NCI-H1105 treated with DMSO at 0.1 percent for 48 hours (cell line): Measurements from ENCODE around the gene CHST11.

Experiments
- DNase-seq: peaks from one replicate; lab custom pipeline; 2025; lab: John Stamatoyannopoulos, UW

The CHST11 gene

DNA sequence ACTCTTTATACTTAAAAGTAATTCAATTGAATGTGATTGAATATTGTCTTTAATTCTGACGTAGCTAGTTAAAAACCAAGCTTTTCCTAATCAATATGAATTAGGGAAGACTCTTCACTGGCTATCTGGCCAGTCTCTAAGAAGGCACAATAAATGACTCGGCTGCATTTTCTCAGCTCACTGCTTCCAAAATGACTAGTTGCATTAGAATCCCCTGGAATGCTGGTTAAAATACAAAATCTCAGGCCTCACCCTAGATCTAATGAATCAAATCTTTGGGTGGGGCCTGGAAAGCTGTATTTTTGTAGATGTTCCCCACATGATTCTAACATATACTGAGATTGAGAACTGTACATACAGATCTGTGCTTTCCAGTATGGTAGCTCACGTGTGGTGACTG, 242.1 kb downstream of the CHST11 start:
- no peak for DNase-seq

DNA sequence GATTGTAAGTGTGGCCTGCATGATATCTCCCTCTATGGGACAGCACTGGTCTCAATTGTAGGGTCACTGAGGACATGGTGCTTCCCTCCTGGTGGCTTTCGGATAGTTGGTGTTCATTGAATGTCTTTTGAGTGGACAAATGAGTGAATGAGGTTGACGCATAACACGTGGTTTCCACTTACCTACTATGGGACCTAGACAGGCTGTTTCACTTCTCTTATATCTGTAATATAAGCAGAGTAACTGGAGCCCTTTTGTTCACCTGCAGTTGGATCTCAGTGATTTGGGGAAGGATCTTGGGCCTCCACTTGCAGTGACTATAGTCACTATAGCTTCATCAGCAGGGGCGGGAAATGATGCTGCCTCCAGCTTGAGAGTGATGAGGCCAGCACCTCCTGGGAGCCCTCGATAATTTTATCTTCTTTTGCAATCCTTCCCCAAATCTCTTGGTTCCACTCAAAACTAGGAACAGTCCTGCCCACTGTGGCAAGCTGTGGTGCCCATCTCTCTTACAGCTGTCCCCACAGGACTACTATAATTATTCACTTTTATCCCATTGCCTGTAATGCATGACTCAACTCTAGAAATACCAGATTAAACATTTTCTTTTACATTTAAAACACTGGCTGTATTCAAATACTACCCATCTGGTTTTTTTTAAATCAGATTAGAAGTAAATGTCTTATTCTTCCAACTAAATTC, 242.9 kb downstream of the CHST11 start:
- DNase-seq = no peak

DNA sequence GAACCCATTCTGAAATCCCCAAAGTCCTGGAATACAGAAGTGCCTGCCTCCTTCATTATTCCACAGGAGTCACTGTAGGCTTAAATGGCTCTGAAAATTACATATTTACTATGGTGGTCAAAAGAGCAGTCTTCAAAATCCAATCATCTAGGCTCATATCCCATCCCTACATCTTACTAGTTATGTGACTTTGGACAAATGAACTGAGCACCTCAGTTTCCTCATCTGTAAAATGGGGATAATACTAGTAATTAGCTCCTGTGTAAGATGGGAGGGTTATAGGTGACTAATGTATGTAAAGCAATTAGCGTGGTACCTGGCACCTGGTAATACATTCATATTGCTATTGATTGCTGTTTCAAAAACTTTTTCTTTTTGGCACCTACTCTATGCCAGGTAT, 243.6 kb downstream of the CHST11 start:
- no peak for DNase-seq

DNA sequence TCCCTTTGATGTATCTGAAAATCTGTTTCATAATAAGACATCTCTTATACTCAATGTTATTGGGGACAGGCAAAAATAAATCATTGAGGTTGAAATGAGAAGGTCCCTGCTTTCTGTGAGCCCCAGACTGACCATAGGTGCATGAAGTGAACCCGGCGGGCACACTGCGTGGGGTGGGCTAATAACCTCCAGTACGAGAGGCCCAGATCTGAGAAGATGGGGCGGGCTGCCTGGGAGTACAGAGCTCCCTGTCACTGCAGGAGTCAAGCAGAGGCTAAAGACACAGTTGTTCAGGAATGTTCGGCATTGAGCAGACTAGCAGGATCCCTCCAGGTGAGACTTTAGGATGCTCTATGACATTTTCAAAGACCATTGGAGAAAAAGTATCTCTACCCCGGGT, 244.6 kb downstream of the CHST11 start:
- DNase-seq = no peak

DNA sequence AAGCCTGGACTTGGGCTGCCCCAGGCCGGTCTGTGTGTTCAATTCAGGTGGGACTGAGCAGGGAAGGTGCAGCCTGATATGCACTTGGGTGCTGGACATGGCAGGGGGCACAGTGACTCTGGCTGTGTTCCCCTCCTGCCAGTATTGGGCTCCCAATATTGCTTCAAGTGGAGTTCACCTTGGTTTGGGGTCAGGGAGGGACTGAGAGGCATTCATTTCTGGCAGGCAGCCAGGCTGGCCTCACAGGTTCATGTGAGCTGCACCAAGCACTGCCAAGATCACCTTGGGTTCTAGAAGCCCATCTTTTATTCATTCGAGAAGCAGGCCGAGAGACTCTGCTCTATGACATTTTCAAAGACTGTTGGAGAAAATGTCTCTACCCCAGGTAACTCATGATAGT, 245.0 kb downstream of the CHST11 start:
- no peak for DNase-seq

DNA sequence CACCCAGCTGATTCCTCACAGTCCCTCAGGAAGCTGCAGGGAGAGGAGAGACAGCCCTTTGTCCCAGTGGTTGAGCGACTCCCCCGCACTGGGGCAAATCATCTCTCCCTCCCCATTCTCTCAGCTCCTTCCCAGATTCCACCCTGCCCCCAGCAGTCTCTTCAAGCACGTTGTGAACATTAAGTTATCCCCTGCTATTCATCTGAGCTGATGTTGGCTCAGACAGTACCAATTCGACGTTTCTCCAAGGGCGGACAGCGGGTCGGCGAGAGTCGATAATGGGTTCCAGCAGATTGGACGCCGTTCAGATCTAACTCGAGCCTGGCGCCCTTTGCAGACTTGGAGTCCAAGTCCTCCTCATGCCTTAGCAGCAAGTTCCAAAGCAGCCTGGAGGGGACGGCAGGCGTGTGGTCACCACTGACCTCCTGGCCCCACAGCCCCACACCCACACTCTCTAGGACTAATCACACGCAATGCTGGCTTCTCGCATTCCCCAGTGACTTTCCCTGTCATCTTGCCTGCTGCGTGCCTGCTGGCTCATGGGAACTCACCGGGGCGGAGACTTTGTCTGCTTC, 245.9 kb downstream of the CHST11 start:
- no peak for DNase-seq

DNA sequence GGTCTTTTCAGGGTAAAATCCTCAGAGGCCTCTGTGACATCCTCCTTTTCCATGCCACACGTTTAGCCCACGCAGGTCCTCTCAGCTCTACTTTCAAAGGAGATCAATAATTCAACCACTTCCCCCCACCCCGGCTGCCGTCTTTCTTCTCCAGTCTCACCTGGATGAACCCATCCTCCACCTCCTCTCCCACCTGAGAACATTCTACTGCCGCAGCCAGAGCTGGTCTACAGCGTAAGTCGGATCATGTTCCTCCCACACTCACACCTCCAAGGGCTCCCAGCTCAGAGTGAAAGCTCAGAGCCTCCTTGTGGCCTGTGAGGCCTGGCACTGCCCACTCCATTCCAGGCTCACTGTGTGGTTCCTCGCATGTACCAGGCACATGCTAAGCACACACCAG, 246.6 kb downstream of the CHST11 start:
- no peak for DNase-seq

DNA sequence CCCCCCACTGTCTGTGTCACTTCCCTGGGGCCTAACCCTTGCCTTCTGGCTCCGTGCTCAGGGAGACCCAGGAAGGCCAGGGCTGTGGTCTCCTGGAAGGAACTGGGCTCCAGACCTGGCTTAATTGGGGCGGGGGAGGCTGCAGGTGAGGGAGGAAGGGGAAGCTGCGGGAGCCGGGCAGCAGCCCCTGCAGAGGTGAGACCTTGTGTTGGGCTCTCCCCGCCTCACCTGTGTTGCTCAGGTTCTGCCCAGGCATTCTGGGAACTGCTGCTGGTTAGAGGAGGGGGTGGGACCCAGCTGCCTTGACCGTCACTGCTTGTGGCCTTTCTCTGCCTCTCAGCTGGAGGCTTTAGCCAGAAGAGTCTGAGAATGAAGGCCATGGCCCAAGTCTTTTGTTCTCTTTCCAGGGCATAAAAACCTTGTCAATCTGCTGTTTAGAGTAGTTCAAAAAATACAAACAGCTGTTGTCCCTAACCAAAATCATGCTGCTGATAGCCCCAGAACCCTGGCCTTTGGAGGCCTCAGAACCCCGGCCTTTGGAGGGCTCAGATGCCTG, 247.6 kb downstream of the CHST11 start:
- DNase-seq = no peak

DNA sequence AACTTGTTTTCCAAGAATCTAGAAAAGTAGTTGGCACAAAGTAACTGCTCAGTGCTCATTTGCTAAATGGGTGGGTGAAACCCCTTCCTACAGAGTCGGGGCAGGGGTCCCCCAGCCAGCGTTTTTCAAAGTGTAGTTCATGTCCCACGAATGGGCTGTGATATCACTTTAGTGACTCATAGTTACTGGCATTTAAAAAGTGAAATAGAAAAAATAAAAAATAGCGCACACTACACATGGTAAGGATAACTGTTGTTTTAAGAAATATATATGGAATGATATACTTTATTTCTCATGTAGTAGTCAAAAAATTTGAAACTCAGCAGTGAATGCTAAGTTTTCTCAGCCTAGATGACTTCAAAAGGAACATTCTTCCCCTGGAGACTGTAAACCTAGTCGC, 250.4 kb downstream of the CHST11 start:
- DNase-seq = no peak

DNA sequence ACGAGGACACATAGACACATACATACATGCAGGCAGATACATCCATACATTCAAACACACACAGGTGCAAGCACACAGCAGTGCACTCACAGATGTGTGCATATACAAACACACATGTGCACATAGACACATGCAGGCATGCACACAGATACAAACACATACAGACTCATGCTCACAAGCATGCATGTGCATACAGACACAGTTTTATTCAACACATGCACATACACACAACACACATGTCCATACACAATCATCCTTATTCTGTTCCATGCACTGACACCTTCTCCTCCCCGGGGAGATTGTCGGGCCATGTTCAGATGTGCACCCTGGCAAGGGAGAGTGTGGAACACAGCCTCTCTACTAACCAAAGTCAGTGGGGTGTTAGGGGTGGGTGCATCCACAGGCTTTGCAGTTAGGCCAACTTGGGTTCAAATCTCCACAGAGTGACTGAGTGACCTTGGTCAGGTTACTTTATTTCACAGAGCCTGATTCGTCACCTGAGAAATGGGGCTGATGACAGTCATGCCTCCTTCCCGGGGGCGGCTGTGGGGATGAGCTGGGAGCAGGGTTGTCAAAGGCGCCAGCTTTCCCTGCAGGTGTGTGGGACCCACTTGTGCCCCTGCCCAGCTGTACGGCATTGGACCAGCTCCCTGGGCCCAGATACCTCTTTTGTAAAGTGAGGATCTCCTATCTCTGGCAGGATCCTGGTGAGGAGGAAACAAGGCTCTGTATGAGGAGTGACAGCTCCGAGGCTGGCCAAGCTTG, 251.2 kb downstream of the CHST11 start:
- DNase-seq = no peak

DNA sequence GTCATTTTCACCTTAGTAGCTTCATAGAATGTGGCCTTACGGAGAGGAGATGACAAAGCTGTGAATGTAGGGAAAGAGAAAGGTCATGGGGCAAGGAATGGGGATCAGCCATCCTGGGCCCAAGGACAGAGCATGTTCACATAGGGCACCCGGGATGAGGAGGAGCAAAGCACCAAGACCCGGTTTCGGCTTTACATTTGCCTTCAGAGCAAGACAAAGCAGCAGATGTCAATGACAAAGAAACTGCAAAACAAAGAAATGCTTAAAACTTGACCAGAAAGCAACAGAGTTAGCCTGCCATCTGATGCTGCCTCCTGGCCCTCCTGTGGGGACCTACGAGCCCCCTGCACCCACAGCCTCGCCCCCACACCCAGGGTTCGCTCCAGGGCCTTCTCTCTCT, 252.1 kb downstream of the CHST11 start:
- no peak for DNase-seq

DNA sequence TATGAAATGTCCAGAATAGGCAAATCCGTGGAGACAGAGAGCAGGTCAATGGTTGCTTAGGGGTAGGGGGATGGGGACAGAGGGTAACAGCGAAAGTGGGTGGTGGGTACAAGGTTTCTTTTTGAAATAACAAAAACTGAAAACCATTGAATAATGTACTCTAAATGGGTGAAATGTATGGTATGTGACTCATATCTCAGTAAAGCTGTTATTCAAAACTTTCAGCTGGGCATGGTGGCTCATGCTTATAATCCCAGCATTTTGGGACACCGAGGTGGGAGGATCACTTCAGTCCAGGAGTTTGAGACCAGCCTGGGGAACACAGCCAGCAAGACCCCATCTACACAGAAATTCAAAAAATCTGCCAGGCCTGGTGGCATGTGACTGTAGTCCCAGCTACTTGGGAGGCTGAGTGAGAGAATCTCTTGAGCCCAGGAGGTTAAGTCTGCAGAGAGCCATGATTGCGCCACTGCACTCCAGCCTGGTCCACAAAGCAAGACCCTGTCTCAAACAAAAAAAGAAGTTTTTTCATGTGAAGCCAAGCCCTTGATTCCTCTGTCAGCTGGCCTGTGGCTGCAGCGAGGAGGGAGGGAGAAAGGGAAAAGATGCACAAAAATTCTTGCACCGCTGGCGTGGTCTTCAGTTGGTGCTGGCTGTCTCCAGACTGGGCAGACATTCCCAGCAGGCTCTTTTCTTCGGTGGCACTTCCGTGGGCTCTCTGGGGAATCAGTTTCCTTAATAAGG, 253.1 kb downstream of the CHST11 start:
- DNase-seq = no peak

DNA sequence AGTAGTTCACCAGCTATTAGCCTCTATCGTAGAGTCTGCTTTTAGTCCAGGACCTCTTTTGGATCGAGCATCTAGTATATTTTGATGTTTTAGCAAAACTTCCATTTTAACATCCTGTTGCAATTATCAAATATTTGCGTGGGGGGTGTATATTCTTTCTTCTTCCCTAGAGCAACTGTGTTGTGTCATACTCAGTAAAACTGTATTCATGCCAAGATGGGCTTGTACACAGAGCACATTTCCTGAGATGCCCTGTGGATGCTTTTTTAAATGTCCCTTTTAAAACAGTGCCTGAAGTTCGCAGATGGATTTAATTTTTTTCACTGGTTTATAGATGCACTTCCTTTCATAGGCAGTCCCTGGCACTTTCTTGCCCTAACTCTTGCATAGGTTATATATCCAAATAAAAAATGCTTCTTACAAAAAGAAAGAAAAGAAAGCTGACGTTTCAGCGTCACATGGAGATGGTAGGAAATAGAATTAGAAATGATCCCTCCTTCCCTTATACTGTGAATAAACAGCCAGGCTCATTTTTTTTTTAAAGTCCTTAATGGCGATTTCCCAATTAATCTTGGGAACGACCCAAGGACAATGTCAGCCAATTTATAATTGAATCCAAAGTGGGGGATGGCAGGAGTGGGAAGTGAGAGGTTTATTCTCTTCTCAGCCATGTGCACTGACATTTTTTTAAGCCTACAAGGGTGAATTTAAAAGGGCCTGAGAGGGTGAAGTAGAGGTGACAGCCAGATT, 254.4 kb downstream of the CHST11 start:
- DNase-seq = peak; percentile 72

DNA sequence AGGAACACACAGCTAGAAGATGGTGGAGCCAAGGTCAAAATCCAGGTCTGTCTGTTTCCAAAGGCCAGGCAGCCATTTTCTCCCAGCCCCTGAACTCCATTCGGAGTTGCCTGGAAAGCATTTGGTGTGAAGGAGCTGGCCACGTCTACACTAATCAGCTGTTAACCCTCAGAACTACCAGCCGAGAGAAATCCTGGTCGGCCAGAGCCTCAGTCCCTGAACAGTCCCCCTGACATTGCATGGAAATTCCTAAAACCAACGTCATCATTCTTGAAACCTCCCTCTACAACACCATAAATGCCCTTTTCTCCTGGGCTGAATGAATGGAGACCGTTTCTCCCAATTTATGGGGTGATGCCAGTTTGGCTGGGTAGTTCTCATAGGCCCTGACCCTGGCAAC, 255.7 kb downstream of the CHST11 start:
- no peak for DNase-seq

DNA sequence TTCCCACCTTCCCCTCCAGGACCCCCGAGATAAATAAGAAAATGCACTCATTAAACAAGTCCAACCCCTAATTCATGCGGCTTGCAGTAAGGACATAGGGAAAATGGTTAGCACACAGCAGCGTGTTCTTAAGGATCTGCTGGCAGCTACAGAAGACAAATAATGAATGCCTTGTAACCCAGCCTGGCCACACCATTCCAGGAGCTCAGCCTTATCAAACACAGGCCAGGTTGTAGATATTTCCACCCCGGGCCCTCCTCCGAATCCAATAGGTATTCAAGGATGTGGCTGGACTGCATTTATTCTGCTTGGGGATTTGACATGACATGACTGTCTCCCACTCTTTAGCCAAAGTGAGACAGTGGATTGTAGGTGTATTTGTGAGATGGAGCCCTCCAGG, 256.2 kb downstream of the CHST11 start:
- no peak for DNase-seq

DNA sequence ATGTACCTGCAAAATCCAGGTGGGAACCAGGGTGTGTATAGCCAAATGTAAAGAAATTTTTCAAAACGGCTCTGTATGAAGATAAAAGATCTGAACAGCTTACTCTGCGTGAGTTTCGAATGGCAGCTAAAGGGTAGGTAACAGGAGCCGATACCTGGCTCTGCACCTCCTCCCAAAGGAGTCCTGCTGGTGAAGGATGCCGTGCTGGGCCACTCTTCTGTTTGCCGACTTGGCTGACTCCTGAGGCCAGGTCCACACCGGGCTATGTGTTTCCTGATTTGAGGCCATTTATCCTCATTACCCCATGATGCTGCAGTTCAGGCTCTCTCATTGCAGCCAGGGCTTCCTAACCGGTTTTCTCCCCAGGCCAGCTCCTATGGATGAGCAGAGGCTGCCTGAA, 256.7 kb downstream of the CHST11 start:
- DNase-seq = no peak

DNA sequence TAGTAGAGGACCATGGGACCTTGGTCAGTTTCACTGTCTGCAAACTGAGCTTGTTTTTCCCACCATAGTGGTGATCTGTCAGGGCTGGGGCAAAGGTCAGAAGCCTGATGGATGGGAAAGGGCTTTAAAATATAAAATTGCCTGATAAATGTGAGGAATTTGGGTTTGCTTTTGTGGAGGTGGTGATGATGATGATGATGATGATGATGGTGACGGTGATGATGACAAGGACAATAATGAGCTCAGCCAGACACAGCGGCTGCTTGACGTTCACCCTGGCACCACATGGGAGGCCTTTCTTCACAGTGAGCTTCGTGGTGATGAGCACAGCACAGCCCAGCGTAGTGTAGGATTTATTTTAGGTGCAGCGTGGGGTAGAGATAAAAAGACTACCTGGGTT, 257.6 kb downstream of the CHST11 start:
- no peak for DNase-seq

DNA sequence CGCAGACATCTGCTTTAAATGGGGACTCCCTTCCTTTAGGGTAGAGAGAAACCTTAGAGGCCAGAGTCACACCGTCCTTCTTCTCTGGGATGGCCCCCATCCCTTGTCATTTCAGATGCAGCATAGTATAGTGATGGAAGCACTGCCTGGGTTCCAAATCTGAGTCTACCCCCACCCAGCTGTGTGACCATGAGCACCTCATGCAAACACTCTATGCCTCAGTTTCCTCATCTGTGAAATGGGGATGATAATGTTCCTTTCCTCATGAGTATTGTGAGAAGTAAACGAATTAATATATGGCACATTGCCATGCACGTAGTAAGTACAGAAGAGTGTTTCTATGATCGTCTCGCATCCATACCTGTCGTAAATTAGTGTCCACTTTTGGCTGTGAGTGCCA, 259.4 kb downstream of the CHST11 start:
- DNase-seq = no peak

DNA sequence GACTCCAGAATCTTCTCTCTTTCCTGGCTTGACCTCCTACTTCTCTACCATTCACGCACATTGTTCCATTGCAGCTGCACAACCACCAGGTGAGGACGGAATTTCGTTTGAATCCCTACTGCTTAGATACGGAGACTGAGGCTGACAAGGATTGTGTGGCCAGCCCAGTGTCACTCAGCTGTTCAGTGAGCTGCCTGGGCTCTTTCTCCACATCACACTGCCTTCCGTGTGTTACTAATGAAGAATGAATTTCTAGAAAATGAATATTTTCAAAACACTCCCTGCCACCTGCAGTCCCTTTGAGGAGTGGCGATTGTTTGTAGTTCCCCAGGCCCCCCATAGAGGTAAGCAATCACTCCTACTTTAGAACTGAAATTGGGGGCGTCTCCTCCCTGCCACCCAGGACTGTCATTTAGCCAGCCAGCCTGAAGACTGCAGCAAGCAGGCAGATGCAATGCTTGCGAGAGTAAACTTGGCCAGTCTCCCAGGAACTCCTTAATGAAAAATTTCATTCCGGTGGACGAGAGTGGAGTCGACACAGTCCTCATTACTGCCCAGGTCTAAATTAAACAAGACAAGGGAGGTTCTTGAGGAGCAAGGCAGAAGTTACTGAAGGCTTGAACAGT, 261.7 kb downstream of the CHST11 start:
- DNase-seq = peak; percentile 75

DNA sequence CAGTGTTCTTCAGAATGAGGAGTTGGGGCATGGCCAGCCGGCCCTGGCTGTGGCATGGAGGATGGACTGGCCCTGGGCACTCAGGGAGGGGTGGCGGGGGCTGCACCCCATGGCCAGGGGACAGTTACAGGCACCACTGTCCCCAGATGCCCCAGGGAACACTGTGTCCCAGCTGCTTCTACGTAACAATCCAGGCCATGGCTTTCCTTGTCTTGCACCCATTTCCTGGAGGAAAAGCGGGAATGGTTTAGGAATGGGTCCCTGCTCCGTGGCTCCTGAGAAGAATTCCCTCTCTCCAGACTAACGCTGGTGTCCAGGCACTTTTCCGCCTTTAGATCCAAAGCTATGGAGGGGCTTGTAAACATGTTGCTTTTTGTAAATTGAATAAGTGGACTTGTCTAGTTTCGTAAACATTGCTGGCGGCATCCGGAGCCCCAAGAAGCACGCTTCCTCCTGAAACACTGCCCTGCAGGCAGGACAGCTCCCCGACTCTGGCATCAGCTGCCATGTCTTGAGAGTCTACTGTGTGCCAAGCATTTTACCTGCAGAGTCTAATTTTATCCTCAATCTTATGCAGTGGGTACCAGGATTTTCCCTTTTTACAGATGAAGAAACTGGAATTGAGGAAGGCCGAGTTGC, 263.1 kb downstream of the CHST11 start:
- DNase-seq = no peak
